Right cardiac atrium (tissue), 5 donors: Measurements from ENCODE around the gene CBY1. TPM values are rescaled to one million over a fixed set of nuclear protein-coding genes. Genes with fewer than 3 reads are reported as not detected.
A peak's percentile ranks its signal among the peaks of the same experiment; 100 is the strongest.

ENCODE experiments used
- ATAC-seq, 2 donors: fragments of 200-7000 bp; cut with Tn5 transposase; one replicate each; pipeline versions ENCODE4 v1.8.0 to v1.9.1; 2020; ENCODE audit warnings: moderate library complexity in 2 of 2, mild to moderate bottlenecking in 1 of 2
- DNase-seq, 3 donors: peaks; one replicate each; pipeline ENCODE4 v3.0.0-alpha.2; 2020
- H3K27ac ChIP-seq: one replicate; pipeline ENCODE4 v1.5.1; 2013; ENCODE audit warnings: mild to moderate bottlenecking, low read length, control low read depth, moderate library complexity
- H3K27me3 ChIP-seq: one replicate; pipeline ENCODE4 v1.6.1; 2013; ENCODE audit not compliant: control insufficient read depth, insufficient read depth
- H3K4me1 ChIP-seq: one replicate; pipeline ENCODE4 v1.6.1; 2013; ENCODE audit warnings: low read length; ENCODE audit not compliant: control insufficient read depth, insufficient read depth
- H3K4me3 ChIP-seq: one replicate; pipeline ENCODE4 v1.5.1; 2013; ENCODE audit warnings: low read length, control low read depth
- H3K9me3 ChIP-seq: one replicate; pipeline ENCODE4 v1.6.1; 2013; ENCODE audit warnings: low read length; ENCODE audit not compliant: control insufficient read depth
- WGBS: extraction: QIAGEN DNeasy Blood & Tissue Kit; methylation state at CpG from one replicate; pipeline ENCODE4 v1.1.7; 2013; 5-methylcytosine and 5-hydroxymethylcytosine counted together
- intact Hi-C, 4 donors: fragments of 100-400 bp; cut with DNase I; formaldehyde crosslinking; loops; one replicate each; pipeline versions ENCODE4 v1.11.0 to v1.14.0; 2022 to 2023
- polyA plus RNA-seq: library from polyadenylated mRNA; stranded (reverse); fragments of 200-250 nt; gene quantifications from one replicate; pipeline ENCODE4 v1.2.3, GENCODE V29; 2013
- total RNA-seq, 4 donors: library from RNA; stranded (reverse); fragmentation: NEBNext Ultra II Directional; extraction: Animal tissue kit (Norgen Biotek cat#: 25700); gene quantifications; one replicate each; pipeline ENCODE4 v1.2.1, GENCODE V29; 2021
- donor health status: healthy with polysubstance abuse.
- donor health status: DM: no; HTN: yes; CAD: no.
- donor health status: DM: no; HTN: no; CAD: no.
- donor health status: DM: no; HTN: yes; CAD: no; lungs with severe emphysema.
- donor health status: DM: yes; HTN: yes; CAD: no.

CBY1 gene
- total and polyA plus RNA-seq, 5 donors = 35.6 to 63.0 (median 41.8) TPM

GRCh38 chr22:38713921-38714320, 57.5 kb downstream of the CBY1 start:
- DNase-seq (no peak), ATAC-seq (no peak)

GRCh38 chr22:38715176-38715764, 58.8 kb downstream of the CBY1 start:
- ATAC-seq (peak in 1 of 2 donors; percentile 27), DNase-seq (no peak)
- Histone ChIP-seq H3K9me3 (no peaks in the 10 kb centered on the region), H3K4me1 (peaks cover 11% of the 10 kb centered on the region), H3K4me3 (no peak overlapping the region), H3K27me3 (no peaks in the 10 kb centered on the region), H3K27ac (no peak overlapping the region)
- WGBS = 69% methylated on average over 9 of the region's 9 CpGs
- intact Hi-C loops = no loop called here

More at GRCh38 chr22:38713921-38714320, 57.5 kb downstream of the CBY1 start:
- Histone ChIP-seq H3K27me3 (no peaks in the 10 kb centered on the region), H3K27ac (no peak overlapping the region), H3K9me3 (no peaks in the 10 kb centered on the region), H3K4me3 (no peak overlapping the region), H3K4me1 (peaks cover 11% of the 10 kb centered on the region)
- intact Hi-C loops = loop anchor here in 1 of 4 donors (5.0 kb wide), 1 partner anchor 38 kb away; no protein-coding TSS in a partner anchor
- 79% methylated on average over 8 of the region's 8 CpGs for WGBS

- intact Hi-C loops = no loop called here
- 92% methylated on average over 15 of the region's 15 CpGs for WGBS
- H3K4me1 ChIP-seq = peaks cover 11% of the 10 kb centered on the region
Measured at GRCh38 chr22:38715852-38716251, 59.4 kb downstream of the CBY1 start.

GRCh38 chr22:38716271-38716670, 59.8 kb downstream of the CBY1 start:
- no peaks in the 10 kb centered on the region for H3K27me3 ChIP-seq
- no peak overlapping the region for H3K27ac ChIP-seq
- peaks cover 11% of the 10 kb centered on the region for H3K4me1 ChIP-seq
- 97% methylated on average over 10 of the region's 10 CpGs for WGBS
- H3K4me3 ChIP-seq = no peak overlapping the region
- intact Hi-C loops = no loop called here
- DNase-seq (no peak), ATAC-seq (no peak)
- no peaks in the 10 kb centered on the region for H3K9me3 ChIP-seq

More at GRCh38 chr22:38715852-38716251, 59.4 kb downstream of the CBY1 start:
- Histone ChIP-seq H3K27ac (no peak overlapping the region), H3K27me3 (no peaks in the 10 kb centered on the region), H3K4me3 (no peak overlapping the region), H3K9me3 (no peaks in the 10 kb centered on the region)
- DNase-seq (no peak), ATAC-seq (no peak)

- ATAC-seq = no peak
Measured at GRCh38 chr22:38716826-38717225, 60.4 kb downstream of the CBY1 start.

GRCh38 chr22:38717244-38717643, 60.8 kb downstream of the CBY1 start:
- 91% methylated on average over 6 of the region's 6 CpGs for WGBS
- no peaks in the 10 kb centered on the region for H3K9me3 ChIP-seq
- H3K4me1 ChIP-seq = peaks cover 11% of the 10 kb centered on the region
- H3K27me3 ChIP-seq = no peaks in the 10 kb centered on the region
- H3K4me3 ChIP-seq = no peak overlapping the region
- DNase-seq (no peak), ATAC-seq (no peak)
- intact Hi-C loops = no loop called here
- H3K27ac ChIP-seq = no peak overlapping the region

More at GRCh38 chr22:38716826-38717225, 60.4 kb downstream of the CBY1 start:
- Histone ChIP-seq H3K4me1 (peaks cover 11% of the 10 kb centered on the region), H3K9me3 (no peaks in the 10 kb centered on the region), H3K4me3 (no peak overlapping the region), H3K27me3 (no peaks in the 10 kb centered on the region), H3K27ac (no peak overlapping the region)
- intact Hi-C loops = no loop called here
- no peak for DNase-seq
- 95% methylated on average over 9 of the region's 9 CpGs for WGBS

GRCh38 chr22:38718414-38718813, 62.0 kb downstream of the CBY1 start:
- intact Hi-C loops = no loop called here
- no peak overlapping the region for H3K27ac ChIP-seq
- ATAC-seq = peak; percentile 85 to 89

GRCh38 chr22:38719196-38719595, 62.8 kb downstream of the CBY1 start:
- Histone ChIP-seq H3K27ac (no peak overlapping the region), H3K27me3 (no peaks in the 10 kb centered on the region), H3K4me3 (no peak overlapping the region), H3K9me3 (no peaks in the 10 kb centered on the region), H3K4me1 (peaks cover 4% of the 10 kb centered on the region)
- 89% methylated on average over 6 of the region's 6 CpGs for WGBS
- DNase-seq (no peak), ATAC-seq (no peak)
- intact Hi-C loops = no loop called here

More at GRCh38 chr22:38718414-38718813, 62.0 kb downstream of the CBY1 start:
- 29% methylated on average over 6 of the region's 6 CpGs for WGBS
- H3K4me1 ChIP-seq = peaks cover 5% of the 10 kb centered on the region
- no peak overlapping the region for H3K4me3 ChIP-seq
- DNase-seq = peak in 1 of 3 donors; percentile 62
- H3K9me3 ChIP-seq = no peaks in the 10 kb centered on the region
- H3K27me3 ChIP-seq = no peaks in the 10 kb centered on the region

- Histone ChIP-seq H3K4me3 (no peak overlapping the region), H3K4me1 (no peaks in the 10 kb centered on the region), H3K27ac (no peak overlapping the region), H3K27me3 (no peaks in the 10 kb centered on the region), H3K9me3 (no peaks in the 10 kb centered on the region)
- DNase-seq = no peak
- WGBS = 90% methylated on average over 3 of the region's 3 CpGs
- no peak for ATAC-seq
- intact Hi-C loops = no loop called here
Measured at GRCh38 chr22:38720350-38720749, 63.9 kb downstream of the CBY1 start.

GRCh38 chr22:38721551-38721950, 65.1 kb downstream of the CBY1 start:
- no peaks in the 10 kb centered on the region for H3K27me3 ChIP-seq
- H3K27ac ChIP-seq = no peak overlapping the region
- H3K4me1 ChIP-seq = no peaks in the 10 kb centered on the region
- intact Hi-C loops = no loop called here
- ATAC-seq = no peak
- H3K4me3 ChIP-seq = no peak overlapping the region
- no peak for DNase-seq
- no peaks in the 10 kb centered on the region for H3K9me3 ChIP-seq
- 92% methylated on average over 7 of the region's 7 CpGs for WGBS
